ENCODE data around the gene PCDH9. TPM values are rescaled to one million over a fixed set of nuclear protein-coding genes. Genes with fewer than 3 reads are reported as not detected.

The PCDH9 gene
- total RNA-seq, 1 donor from 2014 or later: 6.8 TPM

DNA sequence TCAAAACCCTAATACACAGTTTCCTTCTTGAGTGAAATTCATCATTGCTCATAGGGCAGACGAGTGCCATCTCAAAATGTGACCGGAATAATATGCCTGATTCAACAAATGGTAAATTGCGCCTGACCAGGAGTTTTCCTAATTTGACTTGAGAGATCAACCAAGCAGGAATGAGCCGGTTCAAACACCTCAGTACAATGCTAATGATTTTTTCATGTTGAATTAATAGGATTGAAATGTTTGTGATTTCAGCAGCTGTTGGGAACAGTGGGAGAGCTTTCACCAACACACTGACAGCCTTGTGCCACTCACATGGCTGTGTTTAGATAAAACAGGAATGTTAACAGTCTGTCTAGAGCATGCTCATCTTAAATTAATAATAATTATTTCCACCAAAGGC lies 484.8 kb downstream of the PCDH9 start:
- Histone ChIP-seq H3K27ac (ENCODE audit: low read depth, low read length) (no peak overlapping the region), H3K27me3 (ENCODE audit: control insufficient read depth in 3 of 3, insufficient read depth in 3 of 3, low read length in 3 of 3) (no peaks in the 10 kb centered on the region), H3K36me3 (ENCODE audit: control insufficient read depth in 3 of 3, insufficient read depth in 3 of 3, low read length in 3 of 3) (no peaks in the 10 kb centered on the region), H3K9ac (ENCODE audit: low read depth in 1 of 3, low read length in 3 of 3) (no peak overlapping the region), H3K4me1 (ENCODE audit: control insufficient read depth in 3 of 3, insufficient read depth in 3 of 3, low read length in 3 of 3) (no peaks in the 10 kb centered on the region), H3K9me3 (ENCODE audit: control insufficient read depth in 3 of 3, low read length in 3 of 3) (no peaks in the 10 kb centered on the region), H3K4me3 (ENCODE audit: low read length in 3 of 3) (no peak overlapping the region)

DNA sequence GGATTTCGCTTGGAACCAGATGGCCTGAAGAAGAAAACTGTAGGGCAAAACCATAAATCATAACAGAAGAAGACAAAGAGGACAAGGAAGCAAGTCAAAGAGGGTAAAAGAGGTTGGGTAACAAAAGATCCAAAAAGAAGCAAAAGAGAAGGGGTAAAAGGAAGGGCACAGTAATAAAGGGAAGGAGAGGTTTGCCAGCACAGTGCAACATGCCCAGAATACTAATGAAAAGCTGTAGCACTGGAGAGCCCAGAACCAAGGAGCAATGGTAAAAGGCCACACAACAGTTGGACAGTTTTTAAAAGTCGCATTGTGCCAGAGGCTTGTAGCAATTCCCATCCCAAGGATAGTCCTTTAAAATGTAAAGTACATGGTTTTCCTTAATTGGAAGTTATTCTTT lies 506.6 kb downstream of the PCDH9 start:
- no peak overlapping the region for H3K27ac ChIP-seq (ENCODE audit: low read depth, low read length)
- H3K36me3 ChIP-seq (ENCODE audit: control insufficient read depth in 3 of 3, insufficient read depth in 3 of 3, low read length in 3 of 3): no peaks in the 10 kb centered on the region
- no peaks in the 10 kb centered on the region for H3K9me3 ChIP-seq (ENCODE audit: control insufficient read depth in 3 of 3, low read length in 3 of 3)
- no peaks in the 10 kb centered on the region for H3K4me1 ChIP-seq (ENCODE audit: control insufficient read depth in 3 of 3, insufficient read depth in 3 of 3, low read length in 3 of 3)
- H3K9ac ChIP-seq (ENCODE audit: low read depth in 1 of 3, low read length in 3 of 3): no peak overlapping the region
- no peaks in the 10 kb centered on the region for H3K27me3 ChIP-seq (ENCODE audit: control insufficient read depth in 3 of 3, insufficient read depth in 3 of 3, low read length in 3 of 3)
- H3K4me3 ChIP-seq (ENCODE audit: low read length in 3 of 3): no peak overlapping the region

DNA sequence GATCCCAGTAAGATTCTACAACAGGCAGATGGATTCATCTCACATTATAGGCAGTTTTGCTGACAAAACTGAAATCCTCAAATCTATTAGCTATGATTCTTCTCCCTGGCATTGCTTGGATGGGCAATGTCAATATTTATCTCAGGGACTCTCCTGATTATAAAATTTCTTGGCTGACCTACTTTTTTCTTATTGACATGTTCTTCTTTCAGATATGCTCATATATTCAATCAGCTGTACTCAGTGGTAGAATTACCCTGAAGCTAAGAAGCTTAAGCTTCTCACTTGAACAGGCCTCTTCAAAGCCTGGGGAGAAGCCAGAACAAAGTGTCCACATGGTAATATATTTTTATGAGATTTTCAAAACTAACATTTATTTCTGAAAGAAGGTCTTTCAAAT lies 513.6 kb downstream of the PCDH9 start:
- Histone ChIP-seq H3K9ac (ENCODE audit: low read depth in 1 of 3, low read length in 3 of 3) (no peak overlapping the region), H3K27me3 (ENCODE audit: control insufficient read depth in 3 of 3, insufficient read depth in 3 of 3, low read length in 3 of 3) (no peaks in the 10 kb centered on the region), H3K9me3 (ENCODE audit: control insufficient read depth in 3 of 3, low read length in 3 of 3) (no peaks in the 10 kb centered on the region), H3K4me1 (ENCODE audit: control insufficient read depth in 3 of 3, insufficient read depth in 3 of 3, low read length in 3 of 3) (no peaks in the 10 kb centered on the region), H3K4me3 (ENCODE audit: low read length in 3 of 3) (no peak overlapping the region), H3K27ac (ENCODE audit: low read depth, low read length) (no peak overlapping the region), H3K36me3 (ENCODE audit: control insufficient read depth in 3 of 3, insufficient read depth in 3 of 3, low read length in 3 of 3) (no peaks in the 10 kb centered on the region)

DNA sequence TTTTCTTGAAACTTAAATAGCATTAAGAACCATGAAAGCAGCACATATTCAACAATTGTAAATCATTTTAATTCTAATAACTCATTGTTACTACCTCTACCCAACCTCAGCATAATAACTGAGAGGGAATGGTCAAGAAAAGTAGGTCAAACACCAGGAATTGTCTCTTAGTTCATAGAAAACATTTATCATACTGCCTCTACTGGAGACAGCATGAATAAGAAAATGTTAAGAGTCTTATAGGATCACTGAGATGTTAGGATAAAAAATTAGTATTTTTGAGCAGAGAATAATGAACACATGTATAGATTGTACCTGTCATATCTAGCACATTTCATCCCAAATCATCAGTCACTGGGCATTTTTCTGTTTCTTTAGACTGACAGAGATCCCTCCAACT lies 515.3 kb downstream of the PCDH9 start:
- Histone ChIP-seq H3K27ac (ENCODE audit: low read depth, low read length) (no peak overlapping the region), H3K4me3 (ENCODE audit: low read length in 3 of 3) (no peak overlapping the region), H3K4me1 (ENCODE audit: control insufficient read depth in 3 of 3, insufficient read depth in 3 of 3, low read length in 3 of 3) (no peaks in the 10 kb centered on the region), H3K9ac (ENCODE audit: low read depth in 1 of 3, low read length in 3 of 3) (no peak overlapping the region), H3K9me3 (ENCODE audit: control insufficient read depth in 3 of 3, low read length in 3 of 3) (no peaks in the 10 kb centered on the region), H3K27me3 (ENCODE audit: control insufficient read depth in 3 of 3, insufficient read depth in 3 of 3, low read length in 3 of 3) (no peaks in the 10 kb centered on the region), H3K36me3 (ENCODE audit: control insufficient read depth in 3 of 3, insufficient read depth in 3 of 3, low read length in 3 of 3) (no peaks in the 10 kb centered on the region)

DNA sequence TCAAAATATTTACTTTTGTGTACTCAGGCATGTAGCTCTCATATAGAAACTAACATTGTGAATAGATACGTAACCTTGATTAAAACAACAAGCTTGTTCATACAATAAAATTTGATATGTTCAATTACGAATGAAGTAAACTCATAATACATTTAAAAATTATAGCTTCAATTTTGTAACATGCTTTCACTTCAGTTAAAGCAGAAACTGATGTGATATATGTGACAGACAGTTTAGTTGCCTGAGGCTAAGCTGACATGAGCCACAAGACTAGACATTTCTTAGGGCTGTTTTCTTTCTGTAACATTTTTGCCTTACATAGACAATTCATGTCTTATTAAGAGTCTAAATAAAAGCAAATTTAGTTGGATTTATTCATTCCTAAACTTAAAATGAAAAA lies 526.0 kb downstream of the PCDH9 start:
- H3K4me1 ChIP-seq (ENCODE audit: control insufficient read depth in 3 of 3, insufficient read depth in 3 of 3, low read length in 3 of 3): no peaks in the 10 kb centered on the region
- H3K27me3 ChIP-seq (ENCODE audit: control insufficient read depth in 3 of 3, insufficient read depth in 3 of 3, low read length in 3 of 3): no peaks in the 10 kb centered on the region
- H3K36me3 ChIP-seq (ENCODE audit: control insufficient read depth in 3 of 3, insufficient read depth in 3 of 3, low read length in 3 of 3): no peaks in the 10 kb centered on the region
- no peak overlapping the region for H3K27ac ChIP-seq (ENCODE audit: low read depth, low read length)
- no peak overlapping the region for H3K4me3 ChIP-seq (ENCODE audit: low read length in 3 of 3)
- H3K9ac ChIP-seq (ENCODE audit: low read depth in 1 of 3, low read length in 3 of 3): no peak overlapping the region
- H3K9me3 ChIP-seq (ENCODE audit: control insufficient read depth in 3 of 3, low read length in 3 of 3): no peaks in the 10 kb centered on the region

- Histone ChIP-seq H3K9me3 (ENCODE audit: control insufficient read depth in 3 of 3, low read length in 3 of 3) (no peaks in the 10 kb centered on the region), H3K4me1 (ENCODE audit: control insufficient read depth in 3 of 3, insufficient read depth in 3 of 3, low read length in 3 of 3) (no peaks in the 10 kb centered on the region), H3K4me3 (ENCODE audit: low read length in 3 of 3) (no peak overlapping the region), H3K27me3 (ENCODE audit: control insufficient read depth in 3 of 3, insufficient read depth in 3 of 3, low read length in 3 of 3) (no peaks in the 10 kb centered on the region), H3K9ac (ENCODE audit: low read depth in 1 of 3, low read length in 3 of 3) (no peak overlapping the region), H3K36me3 (ENCODE audit: control insufficient read depth in 3 of 3, insufficient read depth in 3 of 3, low read length in 3 of 3) (no peaks in the 10 kb centered on the region), H3K27ac (ENCODE audit: low read depth, low read length) (no peak overlapping the region)
Observed at GRCh38 chr13:66703597-66703996, 526.5 kb downstream of the PCDH9 start.

- Histone ChIP-seq H3K9me3 (ENCODE audit: control insufficient read depth in 3 of 3, low read length in 3 of 3) (no peaks in the 10 kb centered on the region), H3K36me3 (ENCODE audit: control insufficient read depth in 3 of 3, insufficient read depth in 3 of 3, low read length in 3 of 3) (no peaks in the 10 kb centered on the region), H3K4me3 (ENCODE audit: low read length in 3 of 3) (no peak overlapping the region)
Observed at GRCh38 chr13:66700117-66700601, 530.0 kb downstream of the PCDH9 start.

GRCh38 chr13:66693656-66694055 lies 536.5 kb downstream of the PCDH9 start:
- Histone ChIP-seq H3K4me1 (ENCODE audit: control insufficient read depth in 3 of 3, insufficient read depth in 3 of 3, low read length in 3 of 3) (no peaks in the 10 kb centered on the region), H3K9me3 (ENCODE audit: control insufficient read depth in 3 of 3, low read length in 3 of 3) (no peaks in the 10 kb centered on the region), H3K9ac (ENCODE audit: low read depth in 1 of 3, low read length in 3 of 3) (no peak overlapping the region), H3K4me3 (ENCODE audit: low read length in 3 of 3) (no peak overlapping the region), H3K27me3 (ENCODE audit: control insufficient read depth in 3 of 3, insufficient read depth in 3 of 3, low read length in 3 of 3) (no peaks in the 10 kb centered on the region), H3K36me3 (ENCODE audit: control insufficient read depth in 3 of 3, insufficient read depth in 3 of 3, low read length in 3 of 3) (no peaks in the 10 kb centered on the region), H3K27ac (ENCODE audit: low read depth, low read length) (no peak overlapping the region)

More at GRCh38 chr13:66700117-66700601, 530.0 kb downstream of the PCDH9 start:
- Histone ChIP-seq H3K9ac (ENCODE audit: low read depth in 1 of 3, low read length in 3 of 3) (no peak overlapping the region), H3K27ac (ENCODE audit: low read depth, low read length) (no peak overlapping the region), H3K4me1 (ENCODE audit: control insufficient read depth in 3 of 3, insufficient read depth in 3 of 3, low read length in 3 of 3) (no peaks in the 10 kb centered on the region), H3K27me3 (ENCODE audit: control insufficient read depth in 3 of 3, insufficient read depth in 3 of 3, low read length in 3 of 3) (no peaks in the 10 kb centered on the region)

- Histone ChIP-seq H3K27ac (ENCODE audit: low read depth, low read length) (no peak overlapping the region), H3K27me3 (ENCODE audit: control insufficient read depth in 3 of 3, insufficient read depth in 3 of 3, low read length in 3 of 3) (no peaks in the 10 kb centered on the region), H3K4me1 (ENCODE audit: control insufficient read depth in 3 of 3, insufficient read depth in 3 of 3, low read length in 3 of 3) (no peaks in the 10 kb centered on the region), H3K36me3 (ENCODE audit: control insufficient read depth in 3 of 3, insufficient read depth in 3 of 3, low read length in 3 of 3) (no peaks in the 10 kb centered on the region), H3K9me3 (ENCODE audit: control insufficient read depth in 3 of 3, low read length in 3 of 3) (no peaks in the 10 kb centered on the region), H3K9ac (ENCODE audit: low read depth in 1 of 3, low read length in 3 of 3) (no peak overlapping the region), H3K4me3 (ENCODE audit: low read length in 3 of 3) (no peak overlapping the region)
Observed at GRCh38 chr13:66691149-66691548, 539.0 kb downstream of the PCDH9 start.

DNA sequence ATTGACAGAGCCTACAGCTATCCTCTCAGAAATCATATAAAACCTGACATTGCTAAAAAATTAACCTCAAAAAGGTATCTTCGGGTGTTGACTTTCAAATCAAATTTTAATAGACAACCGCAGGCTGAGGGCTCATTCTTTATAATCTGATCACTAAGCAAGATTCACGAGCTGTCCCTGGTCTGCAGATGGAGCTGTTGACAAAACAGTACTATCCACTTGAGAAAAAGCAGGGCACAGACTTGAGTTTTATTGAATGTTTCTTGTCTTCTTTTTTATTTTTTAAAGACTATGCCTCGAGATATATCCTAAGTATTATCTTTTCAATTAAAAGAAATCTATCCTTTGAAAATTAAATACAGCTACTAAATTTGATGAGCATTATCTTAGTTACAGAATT lies 540.5 kb downstream of the PCDH9 start:
- H3K27me3 ChIP-seq (ENCODE audit: control insufficient read depth in 3 of 3, insufficient read depth in 3 of 3, low read length in 3 of 3): no peaks in the 10 kb centered on the region
- no peak overlapping the region for H3K27ac ChIP-seq (ENCODE audit: low read depth, low read length)
- H3K4me1 ChIP-seq (ENCODE audit: control insufficient read depth in 3 of 3, insufficient read depth in 3 of 3, low read length in 3 of 3): no peaks in the 10 kb centered on the region
- H3K9ac ChIP-seq (ENCODE audit: low read depth in 1 of 3, low read length in 3 of 3): no peak overlapping the region
- H3K9me3 ChIP-seq (ENCODE audit: control insufficient read depth in 3 of 3, low read length in 3 of 3): peaks cover 0 to 3% (median 3%) of the 10 kb centered on the region in 3 donors
- no peak overlapping the region for H3K4me3 ChIP-seq (ENCODE audit: low read length in 3 of 3)
- no peaks in the 10 kb centered on the region for H3K36me3 ChIP-seq (ENCODE audit: control insufficient read depth in 3 of 3, insufficient read depth in 3 of 3, low read length in 3 of 3)
